ENCODE measurements around the gene RO60. TPM values are rescaled to one million over a fixed set of nuclear protein-coding genes. Genes with fewer than 3 reads are reported as not detected.

The RO60 gene
- total RNA-seq, 6 experiments from 2014 or later = 59.7 to 79.0 (median 61.8) TPM

GRCh38 chr1:193070386-193070753 lies 11.0 kb downstream of the RO60 start:
- peaks cover 14% of the 10 kb centered on the region for H3K36me3 Mint-ChIP-seq (ENCODE audit: low read depth)
- DNase-seq = no peak
- H3K9me3 Mint-ChIP-seq = no peaks in the 10 kb centered on the region
- TF ChIP-seq CTCF (IDR thresholded peaks at IDR 0.05) = 0 out of 2 replicates have a peak, but pooled peaks have one; percentile 22
- no peak overlapping the region for H3K27ac Mint-ChIP-seq
- H3K4me1 Mint-ChIP-seq (ENCODE audit: low read depth) = peaks cover 5% of the 10 kb centered on the region; the same call in 1 of the 2 replicates
- no peak overlapping the region for H3K4me3 Mint-ChIP-seq
- H3K27me3 Mint-ChIP-seq (ENCODE audit: insufficient read depth) = no peaks in the 10 kb centered on the region

GRCh38 chr1:193070942-193071341 lies 11.5 kb downstream of the RO60 start:
- Mint-ChIP-seq H3K27ac (no peak overlapping the region), H3K4me1 (ENCODE audit: low read depth) (peaks cover 5% of the 10 kb centered on the region; the same call in 1 of the 2 replicates)

GRCh38 chr1:193077991-193078390 lies 18.6 kb downstream of the RO60 start:
- no peak for TF ChIP-seq CTCF (IDR thresholded peaks at IDR 0.05)
- Mint-ChIP-seq H3K36me3 (ENCODE audit: low read depth) (peaks cover 30% of the 10 kb centered on the region), H3K4me1 (ENCODE audit: low read depth) (peaks cover 8% of the 10 kb centered on the region), H3K27me3 (ENCODE audit: insufficient read depth) (no peaks in the 10 kb centered on the region), H3K9me3 (peaks cover 9% of the 10 kb centered on the region), H3K4me3 (no peak overlapping the region), H3K27ac (no peak overlapping the region)
- no peak for DNase-seq

More at GRCh38 chr1:193070942-193071341, 11.5 kb downstream of the RO60 start:
- Mint-ChIP-seq H3K36me3 (ENCODE audit: low read depth) (peaks cover 18% of the 10 kb centered on the region), H3K27me3 (ENCODE audit: insufficient read depth) (no peaks in the 10 kb centered on the region), H3K4me3 (no peak overlapping the region), H3K9me3 (no peaks in the 10 kb centered on the region)
- no peak for TF ChIP-seq CTCF (IDR thresholded peaks at IDR 0.05)
- DNase-seq = no peak

GRCh38 chr1:193079187-193079586 lies 19.8 kb downstream of the RO60 start:
- Mint-ChIP-seq H3K27me3 (ENCODE audit: insufficient read depth) (no peaks in the 10 kb centered on the region), H3K4me3 (no peak overlapping the region), H3K4me1 (ENCODE audit: low read depth) (peaks cover 8% of the 10 kb centered on the region), H3K9me3 (peaks cover 9% of the 10 kb centered on the region), H3K36me3 (ENCODE audit: low read depth) (peaks cover 32% of the 10 kb centered on the region), H3K27ac (no peak overlapping the region)
- TF ChIP-seq CTCF (IDR thresholded peaks at IDR 0.05) = no peak
- no peak for DNase-seq

GRCh38 chr1:193083365-193084088 lies 24.1 kb downstream of the RO60 start:
- H3K27me3 Mint-ChIP-seq (ENCODE audit: insufficient read depth) = no peaks in the 10 kb centered on the region
- H3K9me3 Mint-ChIP-seq = no peaks in the 10 kb centered on the region
- no peaks in the 10 kb centered on the region for H3K4me1 Mint-ChIP-seq (ENCODE audit: low read depth)
- H3K27ac Mint-ChIP-seq = no peak overlapping the region
- H3K4me3 Mint-ChIP-seq = no peak overlapping the region
- no peak for TF ChIP-seq CTCF (IDR thresholded peaks at IDR 0.05)
- peaks cover 20% of the 10 kb centered on the region for H3K36me3 Mint-ChIP-seq (ENCODE audit: low read depth)
- no peak for DNase-seq

Measured in HFFc6 (cell line).